ENCODE measurements around the gene GOLIM4.

- TF ChIP-seq CTCF (IDR thresholded peaks at IDR 0.05): no peak
- no peak for TF ChIP-seq POLR2A (IDR thresholded peaks at IDR 0.05)
Measured at GRCh38 chr3:168034152-168034928, 61.4 kb downstream of the GOLIM4 start.
